SK-N-SH (cell line): ENCODE measurements around the gene CTBP1. TPM values are rescaled to one million over a fixed set of nuclear protein-coding genes. Genes with fewer than 3 reads are reported as not detected.

ENCODE experiments used
- CTCF ChIA-PET: fragments of 300-600, 350-600 bp; formaldehyde crosslinking; extraction: SDS; loops from one replicate; lab custom pipeline; 2021; lab: Yijun Ruan, JAX
- POLR2A ChIA-PET: fragments of 350-600 bp; sonication (Branson Sonifier 250); formaldehyde crosslinking; extraction: SDS; loops from one replicate; lab custom pipeline; 2020; ENCODE audit warnings: antibody characterized with exemption, inconsistent platforms; lab: Yijun Ruan, JAX
- DNase-seq: peaks from one replicate; pipeline ENCODE4 v3.0.0; 2012
- H2AFZ ChIP-seq: fragments of 200-600 bp; sonication (generic); 2 replicates; pipeline ENCODE4 v1.8.1; 2016; ENCODE audit warnings: antibody characterized with exemption, mild to moderate bottlenecking, low read depth
- H3F3A ChIP-seq: fragments of 200-600 bp; sonication (generic); replicated peaks from 2 replicates; pipeline ENCODE3; 2016; ENCODE audit warnings: antibody characterized with exemption, mild to moderate bottlenecking; ENCODE audit not compliant: insufficient read depth
- H3K27ac ChIP-seq, 2 experiments: fragments of 200-500 bp in 1 of 2; fragments of 200-600 bp in 1 of 2; sonication (Bioruptor generic) in 1 of 2; sonication (generic), shearing (Covaris generic) in 1 of 2; 2 replicates each; pipeline versions ENCODE4 v1.5.1 to v1.6.1; 2014 to 2016; ENCODE audit warnings: low read depth in 2 of 2, inconsistent platforms in 1 of 2, low read length in 1 of 2, mild to moderate bottlenecking in 1 of 2, mixed read lengths in 1 of 2
- H3K27me3 ChIP-seq: fragments of 200-600 bp; sonication (generic), shearing (Covaris generic); 2 replicates; pipeline ENCODE4 v1.6.1; 2016; ENCODE audit warnings: mixed run types; ENCODE audit not compliant: insufficient read depth
- H3K36me3 ChIP-seq, 2 experiments: fragments of 200-500 bp in 1 of 2; fragments of 200-600 bp in 1 of 2; sonication (Bioruptor generic) in 1 of 2; sonication (generic) in 1 of 2; replicated peaks in 1 of 2; 2 replicates each; pipeline versions ENCODE3 to v1.5.1; 2014 to 2016; ENCODE audit warnings: low read length in 1 of 2, mild to moderate bottlenecking in 1 of 2; ENCODE audit not compliant: insufficient read depth in 2 of 2, control insufficient read depth in 1 of 2
- H3K4me1 ChIP-seq, 2 experiments: fragments of 200-500 bp in 1 of 2; fragments of 200-600 bp in 1 of 2; sonication (Bioruptor generic) in 1 of 2; sonication (generic), shearing (Covaris generic) in 1 of 2; 2 replicates each; pipeline versions ENCODE4 v1.5.1 to v1.6.1; 2014 to 2016; ENCODE audit warnings: low read depth in 1 of 2, low read length in 1 of 2, mixed run types in 1 of 2; ENCODE audit not compliant: insufficient read depth in 2 of 2, control insufficient read depth in 1 of 2
- H3K4me2 ChIP-seq: fragments of 200-600 bp; sonication (generic), shearing (Covaris generic); 2 replicates; pipeline ENCODE4 v1.6.1; 2017; ENCODE audit warnings: mixed run types
- H3K4me3 ChIP-seq, 2 experiments: fragments of 200-500 bp in 1 of 2; fragments of 200-600 bp in 1 of 2; sonication (Bioruptor generic) in 1 of 2; sonication (generic), shearing (Covaris generic) in 1 of 2; 2 replicates each; pipeline versions ENCODE4 v1.5.1 to v1.8.1; 2014 to 2016; ENCODE audit warnings: low read depth in 2 of 2, inconsistent platforms in 1 of 2, low read length in 1 of 2, mild to moderate bottlenecking in 1 of 2, mixed read lengths in 1 of 2, moderate library complexity in 1 of 2
- H3K79me2 ChIP-seq: fragments of 200-600 bp; sonication (generic); 2 replicates; pipeline ENCODE4 v1.8.1; 2017; ENCODE audit warnings: mild to moderate bottlenecking; ENCODE audit not compliant: insufficient read depth
- H3K9ac ChIP-seq: fragments of 200-600 bp; sonication (generic); 2 replicates; pipeline ENCODE4 v1.6.1; 2017; ENCODE audit warnings: mixed run types
- H3K9me2 ChIP-seq: fragments of 200-600 bp; sonication (generic); 2 replicates; pipeline ENCODE4 v1.6.1; 2017; ENCODE audit warnings: mixed run types
- H3K9me3 ChIP-seq: fragments of 200-600 bp; sonication (generic); 2 replicates; pipeline ENCODE4 v1.6.1; 2017; ENCODE audit warnings: mixed run types, mild to moderate bottlenecking, moderate library complexity
- H4K20me1 ChIP-seq: fragments of 200-600 bp; sonication (generic); 2 replicates; pipeline ENCODE4 v1.6.1; 2017; ENCODE audit warnings: mild to moderate bottlenecking, mixed run types; ENCODE audit not compliant: insufficient read depth
- CHD2 ChIP-seq: fragments of 150-350 bp; IDR thresholded peaks from 2 replicates; pipeline ENCODE4 v1.6.1; 2018; ENCODE audit warnings: low read length; ENCODE audit not compliant: partially characterized antibody
- ELF1 ChIP-seq: IDR thresholded peaks from 2 replicates; pipeline ENCODE4 v1.4.0; 2012
- EP300 ChIP-seq, 2 experiments: IDR thresholded peaks; 2 replicates each; pipeline versions ENCODE4 v1.4.0 to v1.6.1; 2012; ENCODE audit warnings: borderline replicate concordance in 1 of 2, low read depth in 1 of 2, low read length in 1 of 2
- FOSL2 ChIP-seq: IDR thresholded peaks from 2 replicates; pipeline ENCODE4 v1.4.0; 2012; ENCODE audit warnings: low read depth, mild to moderate bottlenecking, moderate library complexity, borderline replicate concordance
- FOXJ3 ChIP-seq: sonication (generic); formaldehyde crosslinking; IDR thresholded peaks from 2 replicates; pipeline ENCODE4 v1.5.1; 2020; ENCODE audit warnings: mild to moderate bottlenecking, missing genetic modification reagents
- FOXM1 ChIP-seq: IDR thresholded peaks from 2 replicates; pipeline ENCODE4 v1.4.0; 2012; ENCODE audit warnings: low read depth, mild to moderate bottlenecking
- JUND ChIP-seq: IDR thresholded peaks from 2 replicates; pipeline ENCODE4 v1.4.0; 2012
- MAX ChIP-seq: IDR thresholded peaks from 2 replicates; pipeline ENCODE4 v1.4.0; 2012; ENCODE audit warnings: low read depth
- MEF2A ChIP-seq: IDR thresholded peaks from 2 replicates; pipeline ENCODE4 v1.4.0; 2012; ENCODE audit warnings: low read depth, borderline replicate concordance
- MXI1 ChIP-seq: IDR thresholded peaks from 2 replicates; pipeline ENCODE4 v1.6.1; 2012; ENCODE audit warnings: mild to moderate bottlenecking, low read depth, low read length, improper control_type of control experiment
- RAD21 ChIP-seq: IDR thresholded peaks from 2 replicates; pipeline ENCODE4 v1.6.1; 2012; ENCODE audit warnings: mild to moderate bottlenecking, low read length
- RCOR1 ChIP-seq: fragments of 150-350 bp; IDR thresholded peaks from 2 replicates; pipeline ENCODE4 v1.6.1; 2017; ENCODE audit warnings: antibody characterized with exemption, low read length
- RXRA ChIP-seq: IDR thresholded peaks from 2 replicates; pipeline ENCODE4 v1.4.0; 2012; ENCODE audit warnings: low read depth, mild to moderate bottlenecking, borderline replicate concordance
- SMC3 ChIP-seq: IDR thresholded peaks from 2 replicates; pipeline ENCODE4 v1.6.1; 2012; ENCODE audit warnings: low read depth, low read length, improper control_type of control experiment
- TCF12 ChIP-seq: IDR thresholded peaks from 2 replicates; pipeline ENCODE4 v1.4.0; 2012
- TEAD4 ChIP-seq: IDR thresholded peaks from 2 replicates; pipeline ENCODE4 v1.4.0; 2012; ENCODE audit warnings: mild to moderate bottlenecking, borderline replicate concordance; ENCODE audit not compliant: insufficient read depth
- USF1 ChIP-seq: IDR thresholded peaks from 2 replicates; pipeline ENCODE4 v1.4.0; 2012; ENCODE audit warnings: low read depth, borderline replicate concordance
- YY1 ChIP-seq: IDR thresholded peaks from 2 replicates; pipeline ENCODE4 v1.4.0; 2012; ENCODE audit warnings: low read depth, mild to moderate bottlenecking
- WGBS: methylation state at CpG from one replicate; pipeline ENCODE4 v1.1.6; 2017; ENCODE audit warnings: low lambda C conversion rate; 5-methylcytosine and 5-hydroxymethylcytosine counted together
- polyA plus RNA-seq, 3 experiments: library from polyadenylated mRNA; depleted of rRNA; stranded (reverse); fragments of >200 nt; gene quantifications; 2 replicates each; pipeline ENCODE4 v1.2.3, GENCODE V29; 2012
- TF ChIP-seq, protein P1 (sequence below): fragments of 150-350 bp; IDR thresholded peaks from 2 replicates; pipeline ENCODE4 v1.6.1; 2017; ENCODE audit warnings: antibody characterized with exemption, low read length, low read depth, borderline replicate concordance
- TF ChIP-seq, protein P2 (sequence below): IDR thresholded peaks from 2 replicates; pipeline ENCODE4; 2012

CTBP1 gene
- polyA plus RNA-seq, 1 of the 3 experiments (the other 2 are of a cell fraction) = 183 TPM

GRCh38 chr4:1291996-1292702, 43.2 kb upstream of the CTBP1 start:
- H3K9ac ChIP-seq = peak overlapping the region; percentile 85; the same call in 1 of the 2 replicates
- H3K4me2 ChIP-seq = peak overlapping the region; percentile 98
- no peak for DNase-seq
- H4K20me1 ChIP-seq = peaks cover 58% of the 10 kb centered on the region
- H3K79me2 ChIP-seq = peaks cover 65% of the 10 kb centered on the region
- H3F3A ChIP-seq = peaks cover 3% of the 10 kb centered on the region
- WGBS = 90% methylated on average over 10 of the region's 11 CpGs
- H3K9me2 ChIP-seq = no peaks in the 10 kb centered on the region
- no peak overlapping the region for H2AFZ ChIP-seq
- no peak overlapping the region for H3K27ac ChIP-seq
- ChIA-PET POLR2A (no interaction called here), CTCF (interaction anchor here (1.6 kb wide), 1 partner anchor 17 kb away, joined by 3 read pairs; no protein-coding TSS in a partner anchor)
- no peaks in the 10 kb centered on the region for H3K9me3 ChIP-seq
- peaks cover 0 to 25% of the 10 kb centered on the region in 2 experiments; a peak in 3 of 4 replicates for H3K4me1 ChIP-seq
- H3K36me3 ChIP-seq = peaks cover 0 to 7% of the 10 kb centered on the region in 2 experiments
- H3K27me3 ChIP-seq = no peaks in the 10 kb centered on the region
- no peak overlapping the region for H3K4me3 ChIP-seq
- no peak for TF ChIP-seq MEF2A
- TF ChIP-seq YY1 = no peak
- TF ChIP-seq FOXJ3 (CRISPR knock-in tag) = no peak
- TF ChIP-seq CHD2 = no peak
- TF ChIP-seq JUND = no peak

- CTCF ChIA-PET = interaction anchor here (0.6 to 1.6 kb wide), 4 partner anchors 10 to 429 kb away, joined by 3 to 4 read pairs (median 3); no protein-coding TSS in a partner anchor
- Histone ChIP-seq H3K79me2 (peaks cover 56% of the 10 kb centered on the region), H3K4me2 (peak overlapping the region; percentile 98), H3K27ac (no peak overlapping the region), H4K20me1 (peaks cover 47% of the 10 kb centered on the region), H3K27me3 (no peaks in the 10 kb centered on the region), H3K4me1 (peaks cover 0 to 25% of the 10 kb centered on the region in 2 experiments; a peak in 3 of 4 replicates), H3K4me3 (peak overlapping the region; percentile 86 to 95), H3K36me3 (no peaks in the 10 kb centered on the region), H3K9me3 (no peaks in the 10 kb centered on the region), H3K9me2 (no peaks in the 10 kb centered on the region), H3K9ac (peak overlapping the region; percentile 85), H3F3A (peaks cover 3% of the 10 kb centered on the region), H2AFZ (no peak overlapping the region)
- TF ChIP-seq RXRA = no peak
- no peak for TF ChIP-seq RAD21
- TF ChIP-seq, protein P1, sequence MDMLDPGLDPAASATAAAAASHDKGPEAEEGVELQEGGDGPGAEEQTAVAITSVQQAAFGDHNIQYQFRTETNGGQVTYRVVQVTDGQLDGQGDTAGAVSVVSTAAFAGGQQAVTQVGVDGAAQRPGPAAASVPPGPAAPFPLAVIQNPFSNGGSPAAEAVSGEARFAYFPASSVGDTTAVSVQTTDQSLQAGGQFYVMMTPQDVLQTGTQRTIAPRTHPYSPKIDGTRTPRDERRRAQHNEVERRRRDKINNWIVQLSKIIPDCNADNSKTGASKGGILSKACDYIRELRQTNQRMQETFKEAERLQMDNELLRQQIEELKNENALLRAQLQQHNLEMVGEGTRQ = no peak
- no peak for TF ChIP-seq JUND
- no peak for TF ChIP-seq MAX
- no peak for TF ChIP-seq USF1
- no peak for TF ChIP-seq TEAD4
- TF ChIP-seq ELF1 = no peak
- no peak for TF ChIP-seq SMC3
- no peak for TF ChIP-seq RCOR1
- no peak for TF ChIP-seq FOSL2
- TF ChIP-seq, protein P2, sequence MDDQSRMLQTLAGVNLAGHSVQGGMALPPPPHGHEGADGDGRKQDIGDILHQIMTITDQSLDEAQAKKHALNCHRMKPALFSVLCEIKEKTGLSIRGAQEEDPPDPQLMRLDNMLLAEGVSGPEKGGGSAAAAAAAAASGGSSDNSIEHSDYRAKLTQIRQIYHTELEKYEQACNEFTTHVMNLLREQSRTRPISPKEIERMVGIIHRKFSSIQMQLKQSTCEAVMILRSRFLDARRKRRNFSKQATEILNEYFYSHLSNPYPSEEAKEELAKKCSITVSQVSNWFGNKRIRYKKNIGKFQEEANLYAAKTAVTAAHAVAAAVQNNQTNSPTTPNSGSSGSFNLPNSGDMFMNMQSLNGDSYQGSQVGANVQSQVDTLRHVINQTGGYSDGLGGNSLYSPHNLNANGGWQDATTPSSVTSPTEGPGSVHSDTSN = no peak
- TF ChIP-seq TCF12 = no peak
- TF ChIP-seq FOXM1 = no peak
- TF ChIP-seq EP300 (IDR thresholded peaks at IDR 0.05; ENCODE audit: borderline replicate concordance in 1 of 2, low read depth in 1 of 2, low read length in 1 of 2) = no peak
- TF ChIP-seq CHD2 = no peak
- no peak for TF ChIP-seq MXI1
- 67% methylated on average over 9 of the region's 9 CpGs for WGBS
- POLR2A ChIA-PET = no interaction called here
- no peak for DNase-seq
These were observed 42.2 kb upstream of the CTBP1 start for GRCh38 chr4:1291091-1291490.
